Measurements from ENCODE around the gene FLT1.

GRCh38 chr13:28353679-28354078 lies 141.2 kb downstream of the FLT1 start:
- TF ChIP-seq EP300 (IDR thresholded peaks at IDR 0.05) (no peak), POLR2A (IDR thresholded peaks at IDR 0.05) (no peak), CTCF (IDR thresholded peaks at IDR 0.05) (no peak)
